NCI-H446 treated with DMSO at 0.1 percent for 48 hours (cell line): ENCODE measurements around the gene NUP210L.
"Not testable (repeated sequence)": the region's sequence is repeated elsewhere in the genome, so short reads cannot be mapped to it uniquely, and the experiment has no call there.

Experiments
- DNase-seq: peaks from one replicate; lab custom pipeline; 2025; lab: John Stamatoyannopoulos, UW

The NUP210L gene

GRCh38 chr1:154097873-154098272 is 57.0 kb downstream of the NUP210L start:
- DNase-seq: no peak

- DNase-seq: no peak
Observed at GRCh38 chr1:154095456-154096060, 59.3 kb downstream of the NUP210L start.

- DNase-seq: no peak
Observed at GRCh38 chr1:154094411-154094810, 60.5 kb downstream of the NUP210L start.

- no peak for DNase-seq
Observed at GRCh38 chr1:154093699-154094098, 61.2 kb downstream of the NUP210L start.

GRCh38 chr1:154091706-154092105 is 63.2 kb downstream of the NUP210L start:
- no peak for DNase-seq

GRCh38 chr1:154087574-154087973 is 67.3 kb downstream of the NUP210L start:
- DNase-seq: no peak

- DNase-seq: not testable (repeated sequence)
Observed at GRCh38 chr1:154083057-154083456, 71.8 kb downstream of the NUP210L start.

- DNase-seq: no peak
Observed at GRCh38 chr1:154081386-154082126, 73.3 kb downstream of the NUP210L start.

GRCh38 chr1:154076413-154076812 is 78.5 kb downstream of the NUP210L start:
- DNase-seq: no peak

- no peak for DNase-seq
Observed at GRCh38 chr1:154075746-154076145, 79.1 kb downstream of the NUP210L start.

GRCh38 chr1:154062309-154062708 is 92.6 kb downstream of the NUP210L start:
- no peak for DNase-seq

- DNase-seq: not testable (repeated sequence)
Observed at GRCh38 chr1:154047436-154047835, 107.4 kb downstream of the NUP210L start.

- not testable (repeated sequence) for DNase-seq
Observed at GRCh38 chr1:154033697-154034096, 121.2 kb downstream of the NUP210L start.

- no peak for DNase-seq
Observed at GRCh38 chr1:154019940-154020339, 134.9 kb downstream of the NUP210L start.

- no peak for DNase-seq
Observed at GRCh38 chr1:154019269-154019668, 135.6 kb downstream of the NUP210L start.

- no peak for DNase-seq
Observed at GRCh38 chr1:154014154-154014907, 140.5 kb downstream of the NUP210L start.

GRCh38 chr1:154012543-154012942 is 142.3 kb downstream of the NUP210L start:
- not testable (repeated sequence) for DNase-seq

GRCh38 chr1:154012129-154012528 is 142.7 kb downstream of the NUP210L start:
- DNase-seq: no peak

GRCh38 chr1:154006136-154006535 is 148.7 kb downstream of the NUP210L start:
- DNase-seq: no peak

- no peak for DNase-seq
Observed at GRCh38 chr1:154000420-154000819, 154.5 kb downstream of the NUP210L start.

- DNase-seq: not testable (repeated sequence)
Observed at GRCh38 chr1:153996882-153997281, 158.0 kb downstream of the NUP210L start.

GRCh38 chr1:153995640-153996039 is 159.2 kb downstream of the NUP210L start:
- DNase-seq: no peak

GRCh38 chr1:153995202-153995601 is 159.7 kb downstream of the NUP210L start:
- no peak for DNase-seq
